Measurements from ENCODE around the gene RIPK4.

- TF ChIP-seq POLR2A (IDR thresholded peaks at IDR 0.05; ENCODE audit: low read depth, low read length) (no peak), POLR2AphosphoS5 (IDR thresholded peaks at IDR 0.05; ENCODE audit: low read depth, low read length) (no peak)
Measured at GRCh38 chr21:41798326-41798725, 31.5 kb upstream of the RIPK4 start.
